T-helper 2 cell treated with Interferon-gamma antibody and Interleukin-4, amounts not matched to agents 100 ng/mL and 5 ng/mL, for 36 hours (primary cell): ENCODE measurements around the gene STARD13. TPM values are rescaled to one million over a fixed set of nuclear protein-coding genes. Genes with fewer than 3 reads are reported as not detected.

Experiments used
- intact Hi-C: fragments of 100-400 bp; cut with micrococcal nuclease; formaldehyde crosslinking; loops from one replicate; pipeline ENCODE4 v1.15.1; 2023
- total RNA-seq: library from RNA; stranded (reverse); gene quantifications from 2 replicates; pipeline ENCODE4 v1.2.3, GENCODE V29; 2022

The STARD13 gene
- total RNA-seq, 1 donor from 2014 or later, result 0.34 TPM

- intact Hi-C loops, result no loop called here
Measured at GRCh38 chr13:33125821-33126570, 159.6 kb downstream of the STARD13 start.

GRCh38 chr13:33123066-33123859 is 162.3 kb downstream of the STARD13 start:
- intact Hi-C loops, result no loop called here

DNA sequence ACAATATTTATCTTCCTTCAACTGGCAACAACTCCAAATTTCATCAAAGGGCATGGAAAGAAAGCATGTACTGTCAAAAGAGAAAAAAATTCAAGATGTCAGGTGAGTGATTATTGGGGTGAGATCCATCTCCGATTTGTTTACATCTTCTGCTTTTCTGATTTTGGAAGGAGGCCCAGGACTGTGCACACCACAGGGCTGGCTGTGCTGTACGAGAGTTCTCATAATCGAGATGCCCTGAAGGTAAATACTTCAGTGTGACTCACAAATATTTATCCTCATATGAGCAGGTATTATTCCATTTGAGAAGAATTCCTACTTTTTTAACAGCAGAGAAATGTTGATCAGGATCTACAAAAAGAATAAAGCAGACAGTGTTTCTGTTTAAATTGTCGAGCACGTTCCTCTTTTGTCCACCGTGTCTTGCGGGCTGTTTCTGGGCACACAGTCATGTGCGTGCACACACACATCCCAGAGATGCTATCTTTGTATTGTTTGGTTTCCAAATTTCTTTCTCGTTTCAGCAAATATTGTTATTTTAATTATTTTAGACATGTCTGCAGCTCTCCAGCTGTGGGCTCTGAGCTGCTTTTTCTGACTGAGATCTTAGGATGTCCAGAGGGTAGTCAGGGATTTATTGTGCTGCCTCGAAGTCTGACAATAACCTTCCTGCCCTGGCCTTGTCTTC is 165.6 kb downstream of the STARD13 start:
- intact Hi-C loops, result no loop called here

DNA sequence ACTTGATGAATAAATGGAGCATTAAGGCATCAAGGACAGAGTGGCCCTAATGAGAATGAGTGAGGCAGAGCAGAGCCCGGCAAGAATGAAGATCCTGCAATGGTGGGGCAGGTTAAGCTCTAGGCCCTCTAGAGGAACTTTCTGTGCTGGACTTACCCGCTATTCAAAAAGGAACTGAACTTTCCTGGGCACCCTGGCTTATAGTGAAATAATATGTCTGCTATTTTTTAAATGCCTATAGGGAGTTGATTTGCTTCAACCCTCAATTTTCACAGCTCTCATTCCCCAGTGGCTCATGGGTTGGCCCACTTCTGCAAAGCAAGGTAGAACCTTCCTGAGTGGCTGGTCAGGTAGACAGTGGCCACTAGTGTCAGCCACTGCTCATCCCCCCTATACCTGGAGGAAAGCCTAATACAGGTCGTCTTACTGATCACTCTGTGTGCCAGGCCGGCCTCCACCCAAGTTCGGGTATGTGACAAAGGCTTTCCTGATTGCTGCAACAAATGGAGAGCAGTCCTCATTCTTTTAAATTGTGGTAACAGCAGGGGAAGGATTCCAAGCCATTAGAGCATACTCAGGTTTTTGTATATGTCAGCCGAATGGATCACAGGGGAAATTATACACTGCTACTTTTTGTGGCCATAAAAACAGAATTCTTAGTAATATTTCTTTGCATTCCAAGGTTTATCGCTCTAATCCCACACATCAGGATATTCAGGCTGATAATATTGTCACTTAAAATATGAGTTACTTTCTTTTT is 166.4 kb downstream of the STARD13 start:
- intact Hi-C loops, result no loop called here

GRCh38 chr13:33116321-33117010 is 169.1 kb downstream of the STARD13 start:
- intact Hi-C loops, result no loop called here

DNA sequence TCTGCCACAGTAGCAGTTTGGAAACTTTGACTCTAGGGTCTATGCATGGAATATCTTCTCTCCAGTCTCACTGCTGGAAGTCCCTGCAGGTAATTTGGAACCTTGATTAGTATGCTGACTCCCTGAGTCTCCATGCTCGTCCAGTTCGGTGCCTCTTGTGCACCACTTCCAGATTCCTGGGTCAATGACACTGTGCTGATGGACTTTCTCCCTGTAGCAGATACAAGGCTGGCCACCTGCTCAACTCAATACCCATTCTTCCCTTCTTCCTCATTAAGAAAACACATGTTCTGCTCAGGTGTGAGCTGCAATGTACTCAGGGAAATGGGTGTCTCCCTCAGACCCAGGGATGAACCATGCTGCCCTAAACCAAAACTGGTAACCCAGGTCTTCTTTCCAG is 170.3 kb downstream of the STARD13 start:
- intact Hi-C loops, result no loop called here

DNA sequence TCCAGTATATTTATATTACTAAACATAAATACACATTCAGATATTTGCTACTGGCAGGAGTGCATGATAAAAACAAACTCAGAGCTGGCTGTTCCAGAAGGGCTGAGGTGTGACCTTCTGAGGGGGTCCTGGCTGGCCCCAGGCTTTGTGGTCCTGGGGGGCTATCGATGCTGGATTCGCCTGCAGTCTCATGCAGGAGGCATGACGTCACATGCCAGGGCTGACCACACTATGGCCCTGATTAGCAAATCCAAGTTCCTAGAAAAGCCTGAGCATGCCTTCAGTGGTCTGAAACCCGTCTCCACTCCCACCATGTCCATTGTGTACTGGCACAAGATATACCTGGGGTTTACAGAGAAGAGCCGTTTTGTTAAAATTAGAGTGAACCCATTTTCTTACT is 171.4 kb downstream of the STARD13 start:
- intact Hi-C loops, result no loop called here

GRCh38 chr13:33112766-33113165 is 172.8 kb downstream of the STARD13 start:
- intact Hi-C loops, result no loop called here

DNA sequence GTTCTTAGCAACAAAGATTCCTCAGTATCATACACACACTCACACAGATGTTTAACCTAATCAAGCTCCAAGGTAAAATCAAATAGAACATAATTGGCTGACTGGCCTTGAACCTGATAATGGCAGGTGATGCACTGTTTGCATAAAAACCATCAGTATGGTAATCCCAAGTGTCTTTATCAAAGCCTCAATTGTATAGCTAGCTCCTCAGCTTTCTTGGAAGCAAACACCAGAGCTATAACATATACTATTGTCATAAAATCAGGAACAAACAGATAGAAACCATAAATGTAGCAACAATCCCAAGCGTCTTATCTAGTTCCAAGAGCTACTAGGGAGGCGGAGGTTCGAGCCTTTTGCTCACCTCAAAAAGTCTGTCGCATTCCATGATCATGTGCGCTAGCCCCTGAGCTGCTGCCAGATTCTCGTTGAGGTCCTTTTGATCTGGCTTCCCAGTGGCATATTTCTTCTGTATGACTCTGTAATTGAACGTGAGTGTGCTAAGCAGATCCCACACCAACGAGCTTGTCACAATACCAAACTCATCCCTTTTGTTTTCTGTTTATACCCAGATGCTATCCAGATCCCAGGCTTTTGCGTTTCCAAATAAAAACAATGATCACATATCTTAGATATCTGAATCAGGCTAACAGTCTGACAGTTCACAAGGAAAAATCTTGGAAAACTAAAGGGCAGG is 174.0 kb downstream of the STARD13 start:
- intact Hi-C loops, result no loop called here

DNA sequence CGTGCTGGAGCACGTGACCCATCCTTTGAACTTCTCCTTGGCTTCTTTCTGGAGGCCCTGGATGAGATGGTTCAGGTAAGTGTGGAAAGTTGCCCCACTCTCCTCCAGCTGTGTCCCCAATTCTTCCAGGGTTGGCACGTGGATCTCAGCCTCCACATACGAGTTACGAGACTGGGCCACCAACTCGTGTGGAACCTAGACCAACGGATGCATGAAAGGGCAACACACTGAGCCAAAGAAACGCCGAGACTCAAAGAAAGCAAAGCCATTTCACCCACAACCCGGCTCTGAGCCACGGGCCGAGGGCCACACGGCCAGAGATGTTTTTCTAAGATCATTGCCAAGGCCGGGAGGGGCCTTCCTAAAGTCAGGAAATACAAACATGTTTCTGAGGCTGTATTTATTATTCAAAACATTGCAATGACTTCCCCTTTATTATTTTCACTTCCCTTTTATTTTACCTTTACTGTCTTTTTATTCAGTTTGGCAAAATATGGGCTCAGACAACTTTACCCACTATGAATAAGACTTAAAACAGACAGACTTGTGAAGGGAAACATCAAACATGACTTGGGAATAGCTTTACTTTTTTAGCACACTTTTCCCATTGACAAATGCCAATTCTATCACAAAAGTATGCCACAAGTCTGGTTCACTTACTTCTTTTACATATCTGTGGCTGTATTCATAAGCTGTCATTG is 174.7 kb downstream of the STARD13 start:
- intact Hi-C loops, result no loop called here

GRCh38 chr13:33110386-33110712 is 175.2 kb downstream of the STARD13 start:
- intact Hi-C loops, result no loop called here

DNA sequence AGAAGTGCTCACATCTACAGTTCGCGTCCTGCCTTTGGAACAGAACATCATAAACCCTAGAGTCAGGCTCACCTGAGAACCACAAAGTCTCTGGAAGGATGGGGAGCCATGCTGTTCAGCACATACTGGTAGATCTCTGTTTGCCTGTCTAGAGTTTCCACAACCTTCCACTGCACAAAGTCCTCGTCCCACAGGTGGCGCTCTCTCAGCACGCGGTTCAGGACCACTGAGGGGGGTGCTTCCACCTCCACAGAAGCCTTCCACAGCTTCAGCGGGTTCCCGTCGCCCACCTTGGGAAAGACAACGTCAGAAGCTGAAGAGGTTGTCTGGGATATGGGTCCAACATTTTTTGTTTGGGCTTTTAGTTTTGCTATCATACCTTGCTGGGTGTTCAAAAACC is 175.8 kb downstream of the STARD13 start:
- intact Hi-C loops, result no loop called here

GRCh38 chr13:33109271-33109697 is 176.3 kb downstream of the STARD13 start:
- intact Hi-C loops, result no loop called here

DNA sequence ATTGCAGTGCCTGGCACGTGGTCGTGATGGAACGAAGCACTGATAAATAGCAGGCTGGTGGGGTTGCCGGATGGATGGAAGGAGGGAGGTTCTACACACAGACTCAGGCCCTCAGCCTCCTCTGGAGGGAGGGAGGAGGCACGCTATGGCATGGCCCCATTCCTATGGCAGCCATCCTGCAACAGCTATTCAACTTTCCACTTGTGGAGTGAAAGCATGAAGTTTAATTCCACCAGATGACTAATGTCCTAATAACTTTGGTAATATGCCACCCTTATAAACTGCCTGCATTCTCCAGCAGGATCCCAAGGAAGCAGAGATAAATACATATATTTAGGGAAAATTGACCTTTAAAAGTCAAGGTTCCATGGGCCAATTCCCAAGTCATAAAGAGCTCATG is 176.9 kb downstream of the STARD13 start:
- intact Hi-C loops, result no loop called here

GRCh38 chr13:33107361-33107760 is 178.2 kb downstream of the STARD13 start:
- intact Hi-C loops, result no loop called here

DNA sequence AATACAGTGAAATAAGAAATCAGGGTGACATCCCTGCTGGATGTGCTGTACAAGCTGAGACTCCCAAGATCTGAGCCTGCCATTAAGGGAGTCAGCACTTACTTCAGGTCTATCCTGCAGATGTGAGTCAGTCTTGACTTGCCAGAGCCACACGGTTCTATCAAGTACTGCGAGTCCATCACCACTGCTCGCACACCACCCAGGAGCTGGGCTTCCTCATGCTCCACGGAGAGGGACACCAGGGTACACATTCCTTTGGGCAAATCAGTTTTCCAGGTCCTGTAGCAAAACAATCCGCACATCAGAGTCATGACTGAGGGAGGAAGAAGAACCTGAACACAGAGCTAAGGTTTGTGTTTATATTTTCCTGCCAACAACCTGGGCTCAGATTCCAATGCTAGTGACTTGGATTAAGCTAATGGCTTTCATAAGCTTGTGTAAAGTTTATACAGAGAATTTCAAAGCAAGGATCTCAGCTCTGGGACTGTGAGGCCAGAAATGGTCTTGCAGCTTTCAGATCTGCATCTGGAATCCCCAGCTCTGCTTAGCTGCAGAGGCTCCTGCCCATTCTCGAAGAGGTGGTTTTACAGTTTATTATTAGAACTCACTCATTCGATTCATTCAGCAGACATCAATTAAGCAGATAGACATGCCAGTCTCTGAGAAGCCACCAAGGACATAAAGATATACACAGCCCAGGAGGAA is 178.7 kb downstream of the STARD13 start:
- intact Hi-C loops, result no loop called here

DNA sequence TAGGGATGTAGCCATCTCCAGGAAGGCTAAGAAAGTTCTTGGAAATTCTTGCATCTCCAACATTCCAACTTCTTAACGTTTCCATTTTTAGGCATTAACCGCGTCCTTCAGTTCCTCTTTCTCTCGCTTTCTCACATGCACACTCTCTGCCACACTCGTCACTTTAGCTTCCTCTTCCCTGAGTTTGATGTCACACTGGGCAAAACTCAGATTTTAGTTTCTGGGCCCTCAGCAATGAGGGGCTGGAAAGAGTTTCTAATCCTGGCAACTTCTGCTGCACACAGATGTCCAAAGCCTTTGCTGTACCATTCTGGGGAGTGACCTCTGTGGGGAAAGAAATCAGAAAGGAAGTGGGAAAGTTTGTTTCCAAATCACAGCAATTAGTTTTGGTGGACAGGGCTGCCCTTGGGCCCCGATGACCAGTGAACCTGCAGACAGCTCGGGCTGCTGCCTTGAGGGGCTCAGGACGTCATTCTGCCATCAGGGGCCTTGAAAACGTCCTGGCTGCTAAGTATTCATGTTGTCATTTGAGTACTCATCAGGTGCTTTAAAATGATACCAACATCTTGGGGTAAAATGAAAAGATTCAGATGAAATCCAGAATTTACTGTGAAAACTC is 180.1 kb downstream of the STARD13 start:
- intact Hi-C loops, result no loop called here

DNA sequence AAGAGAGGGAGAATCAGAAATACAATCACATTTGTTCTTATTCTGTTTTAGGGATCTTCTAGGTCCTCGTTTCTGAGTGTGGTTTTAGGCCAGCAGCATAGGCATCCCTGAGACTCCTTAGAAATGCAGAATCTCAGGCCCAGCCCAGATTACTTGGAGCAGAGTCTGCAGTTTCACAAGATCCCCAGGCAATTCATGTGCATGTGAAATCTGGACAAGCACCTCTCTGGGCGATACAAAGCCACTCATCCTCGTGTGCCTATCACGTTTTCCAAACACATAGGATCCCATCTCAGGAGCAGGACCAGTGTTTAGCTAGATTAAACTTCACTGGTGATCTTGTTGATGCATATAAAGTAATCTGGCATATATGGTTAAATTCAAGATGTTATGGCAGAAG is 182.1 kb downstream of the STARD13 start:
- intact Hi-C loops, result no loop called here

- intact Hi-C loops, result no loop called here
Measured at GRCh38 chr13:33101835-33102234, 183.7 kb downstream of the STARD13 start.
